Measurements from ENCODE around the gene FAAP20. TPM values are rescaled to one million over a fixed set of nuclear protein-coding genes. Genes with fewer than 3 reads are reported as not detected.

The FAAP20 gene
- polyA plus RNA-seq, 3 donors from 2014 or later, result 56.7 to 99.6 (median 79.2) TPM

GRCh38 chr1:2202843-2203601, 8.4 kb upstream of the FAAP20 start:
- H3K36me3 Mint-ChIP-seq, result no peaks in the 10 kb centered on the region
- peaks cover 2% of the 10 kb centered on the region in 3 donors for H3K27me3 Mint-ChIP-seq (ENCODE audit: low read depth in 3 of 3)
- DNase-seq, result no peak
- no peaks in the 10 kb centered on the region for H3K9me3 Mint-ChIP-seq
- peaks cover 15 to 29% of the 10 kb centered on the region in 2 donors for H3K4me1 Mint-ChIP-seq
- H3K27ac Mint-ChIP-seq, result peak overlapping the region in 5 of 6 donors; percentile 16 to 71 (median 39)
- H3K4me3 Mint-ChIP-seq, result peak overlapping the region in 1 of 5 donors; percentile 7

- Mint-ChIP-seq H3K4me3 (no peak overlapping the region), H3K36me3 (no peaks in the 10 kb centered on the region), H3K27ac (peak overlapping the region in 4 of 6 donors; percentile 10 to 53 (median 41)), H3K27me3 (ENCODE audit: low read depth in 3 of 3) (peaks cover 2% of the 10 kb centered on the region in 3 donors), H3K4me1 (peaks cover 15 to 31% of the 10 kb centered on the region in 2 donors), H3K9me3 (no peaks in the 10 kb centered on the region)
- no peak for DNase-seq
Observed at GRCh38 chr1:2202008-2202575, 7.5 kb upstream of the FAAP20 start.

- Mint-ChIP-seq H3K27ac (no peak overlapping the region), H3K9me3 (no peaks in the 10 kb centered on the region), H3K27me3 (ENCODE audit: low read depth in 3 of 3) (peaks cover 0 to 2% (median 2%) of the 10 kb centered on the region in 3 donors), H3K4me1 (peaks cover 15 to 31% of the 10 kb centered on the region in 2 donors), H3K4me3 (peak overlapping the region in 1 of 5 donors; percentile 15), H3K36me3 (no peaks in the 10 kb centered on the region)
- no peak for DNase-seq
Observed at GRCh38 chr1:2201062-2201461, 6.5 kb upstream of the FAAP20 start.

GRCh38 chr1:2200308-2200943, 5.9 kb upstream of the FAAP20 start:
- DNase-seq, result no peak
- no peaks in the 10 kb centered on the region for H3K36me3 Mint-ChIP-seq
- no peaks in the 10 kb centered on the region for H3K9me3 Mint-ChIP-seq
- H3K4me3 Mint-ChIP-seq, result peak overlapping the region in 2 of 5 donors; percentile 84 to 90
- H3K27ac Mint-ChIP-seq, result peak overlapping the region in 4 of 6 donors; percentile 94 to 97 (median 95)
- peaks cover 0 to 2% (median 0%) of the 10 kb centered on the region in 3 donors for H3K27me3 Mint-ChIP-seq (ENCODE audit: low read depth in 3 of 3)
- peaks cover 15 to 29% of the 10 kb centered on the region in 2 donors for H3K4me1 Mint-ChIP-seq

- peak overlapping the region; percentile 94 to 98 (median 95) for H3K27ac Mint-ChIP-seq
- H3K36me3 Mint-ChIP-seq, result no peaks in the 10 kb centered on the region
- DNase-seq, result peak; percentile 88 to 89 (median 88)
- H3K9me3 Mint-ChIP-seq, result no peaks in the 10 kb centered on the region
- peaks cover 15 to 28% of the 10 kb centered on the region in 2 donors for H3K4me1 Mint-ChIP-seq
- H3K27me3 Mint-ChIP-seq (ENCODE audit: low read depth in 3 of 3), result peaks cover 0 to 6% (median 0%) of the 10 kb centered on the region in 3 donors
- H3K4me3 Mint-ChIP-seq, result peak overlapping the region; percentile 84 to 91 (median 90)
Observed at GRCh38 chr1:2199042-2199810, 4.7 kb upstream of the FAAP20 start.

GRCh38 chr1:2198571-2198970, 4.0 kb upstream of the FAAP20 start:
- H3K36me3 Mint-ChIP-seq, result no peaks in the 10 kb centered on the region
- no peak for DNase-seq
- peak overlapping the region; percentile 94 to 98 (median 95) for H3K27ac Mint-ChIP-seq
- H3K27me3 Mint-ChIP-seq (ENCODE audit: low read depth in 3 of 3), result peaks cover 0 to 6% (median 0%) of the 10 kb centered on the region in 3 donors
- H3K9me3 Mint-ChIP-seq, result no peaks in the 10 kb centered on the region
- peak overlapping the region; percentile 84 to 91 (median 90) for H3K4me3 Mint-ChIP-seq
- H3K4me1 Mint-ChIP-seq, result peaks cover 15 to 24% of the 10 kb centered on the region in 2 donors

GRCh38 chr1:2197707-2198165, 3.2 kb upstream of the FAAP20 start:
- no peak overlapping the region for H3K4me3 Mint-ChIP-seq
- H3K36me3 Mint-ChIP-seq, result no peaks in the 10 kb centered on the region
- H3K9me3 Mint-ChIP-seq, result no peaks in the 10 kb centered on the region
- DNase-seq, result no peak
- peaks cover 15 to 26% of the 10 kb centered on the region in 2 donors for H3K4me1 Mint-ChIP-seq
- H3K27ac Mint-ChIP-seq, result peak overlapping the region; percentile 94 to 98 (median 95)
- peaks cover 0 to 6% (median 0%) of the 10 kb centered on the region in 3 donors for H3K27me3 Mint-ChIP-seq (ENCODE audit: low read depth in 3 of 3)

GRCh38 chr1:2196901-2197638, 2.5 kb upstream of the FAAP20 start:
- no peak overlapping the region for H3K4me3 Mint-ChIP-seq
- peak overlapping the region in 3 of 6 donors; percentile 48 to 97 (median 95) for H3K27ac Mint-ChIP-seq
- peaks cover 0 to 6% (median 0%) of the 10 kb centered on the region in 3 donors for H3K27me3 Mint-ChIP-seq (ENCODE audit: low read depth in 3 of 3)

GRCh38 chr1:2195785-2196184, 1.2 kb upstream of the FAAP20 start:
- Mint-ChIP-seq H3K4me3 (no peak overlapping the region), H3K36me3 (no peaks in the 10 kb centered on the region), H3K9me3 (no peaks in the 10 kb centered on the region), H3K27me3 (ENCODE audit: low read depth in 3 of 3) (peaks cover 0 to 6% (median 3%) of the 10 kb centered on the region in 3 donors), H3K27ac (peak overlapping the region in 5 of 6 donors; percentile 20 to 97 (median 83)), H3K4me1 (peaks cover 15 to 26% of the 10 kb centered on the region in 2 donors)
- DNase-seq, result no peak

More at GRCh38 chr1:2196901-2197638, 2.5 kb upstream of the FAAP20 start:
- Mint-ChIP-seq H3K36me3 (no peaks in the 10 kb centered on the region), H3K4me1 (peaks cover 15 to 26% of the 10 kb centered on the region in 2 donors), H3K9me3 (no peaks in the 10 kb centered on the region)
- no peak for DNase-seq

GRCh38 chr1:2194898-2195673, 514 bp upstream of the FAAP20 start:
- H3K9me3 Mint-ChIP-seq, result no peaks in the 10 kb centered on the region
- peaks cover 15 to 24% of the 10 kb centered on the region in 2 donors for H3K4me1 Mint-ChIP-seq
- H3K27ac Mint-ChIP-seq, result peak overlapping the region; percentile 83 to 97 (median 92)
- H3K27me3 Mint-ChIP-seq (ENCODE audit: low read depth in 3 of 3), result peaks cover 0 to 6% (median 3%) of the 10 kb centered on the region in 3 donors
- H3K4me3 Mint-ChIP-seq, result peak overlapping the region; percentile 80 to 88 (median 84)
- peak; percentile 92 to 94 (median 94) for DNase-seq
- no peaks in the 10 kb centered on the region for H3K36me3 Mint-ChIP-seq

GRCh38 chr1:2193514-2194281, 874 bp downstream of the FAAP20 start:
- no peak for DNase-seq
- Mint-ChIP-seq H3K9me3 (no peaks in the 10 kb centered on the region), H3K27me3 (ENCODE audit: low read depth in 3 of 3) (peaks cover 3 to 10% (median 4%) of the 10 kb centered on the region in 3 donors), H3K4me3 (peak overlapping the region in 4 of 5 donors; percentile 21 to 71 (median 50)), H3K36me3 (no peaks in the 10 kb centered on the region), H3K4me1 (peaks cover 8 to 12% of the 10 kb centered on the region in 2 donors), H3K27ac (peak overlapping the region in 3 of 6 donors; percentile 65 to 74 (median 68))

All from immature natural killer cell (primary cell).